HepG2 (cell line): Measurements from ENCODE around the gene SCARF1. TPM values are rescaled to one million over a fixed set of nuclear protein-coding genes. Genes with fewer than 3 reads are reported as not detected.

ENCODE experiments used
- CC2D1A ChIP-seq: sonication (generic); formaldehyde crosslinking; IDR thresholded peaks from 2 replicates; pipeline ENCODE4 v1.8.1; 2023; ENCODE audit warnings: mild to moderate bottlenecking, missing genetic modification reagents
- CSRNP2 ChIP-seq: sonication (generic); formaldehyde crosslinking; conservative IDR thresholded peaks from 2 replicates; pipeline ENCODE4 v1.8.0; 2022; ENCODE audit warnings: low read depth, missing genetic modification reagents
- CTCF ChIP-seq: sonication (generic); formaldehyde crosslinking; IDR thresholded peaks from 2 replicates; pipeline ENCODE4 v1.5.0; 2020; ENCODE audit warnings: mild to moderate bottlenecking, missing genetic modification reagents, moderate library complexity
- GZF1 ChIP-seq: sonication (generic); formaldehyde crosslinking; IDR thresholded peaks from 2 replicates; pipeline ENCODE4 v1.5.1; 2020; ENCODE audit warnings: mild to moderate bottlenecking, missing genetic modification reagents
- HDAC1 ChIP-seq: sonication (generic); formaldehyde crosslinking; IDR thresholded peaks from 2 replicates; pipeline ENCODE4 v1.5.1; 2020; ENCODE audit warnings: mild to moderate bottlenecking, missing genetic modification reagents
- HNF1A ChIP-seq, 2 experiments: sonication (generic) in 1 of 2; formaldehyde crosslinking in 1 of 2; IDR thresholded peaks; 2 replicates each; pipeline versions ENCODE4 v1.4.0 to v1.6.1; 2016 to 2020; ENCODE audit warnings: borderline replicate concordance in 1 of 2, low read depth in 1 of 2, mild to moderate bottlenecking in 1 of 2, missing genetic modification reagents in 1 of 2
- KDM3A ChIP-seq: IDR thresholded peaks from 2 replicates; pipeline ENCODE4 v1.6.1; 2018; ENCODE audit warnings: low read depth, missing compliant biosample characterization
- REPIN1 ChIP-seq: sonication (generic); formaldehyde crosslinking; IDR thresholded peaks from 2 replicates; pipeline ENCODE4 v1.8.0; 2022; ENCODE audit warnings: missing genetic modification reagents, low read depth, mild to moderate bottlenecking, borderline replicate concordance
- SP140L ChIP-seq: sonication (generic); formaldehyde crosslinking; IDR thresholded peaks from 2 replicates; pipeline ENCODE4 v1.4.0; 2020; ENCODE audit warnings: missing genetic modification reagents, borderline replicate concordance
- ZBTB38 ChIP-seq: sonication (generic); formaldehyde crosslinking; IDR thresholded peaks from 2 replicates; pipeline ENCODE4 v1.5.1; 2020; ENCODE audit warnings: mild to moderate bottlenecking, missing genetic modification reagents
- ZNF430 ChIP-seq: sonication (generic); formaldehyde crosslinking; IDR thresholded peaks from 2 replicates; pipeline ENCODE4 v1.9.0; 2021; ENCODE audit warnings: mild to moderate bottlenecking, missing genetic modification reagents
- ZNF556 ChIP-seq: sonication (generic); formaldehyde crosslinking; IDR thresholded peaks from 2 replicates; pipeline ENCODE4 v1.4.0; 2020; ENCODE audit warnings: mild to moderate bottlenecking, missing genetic modification reagents, borderline replicate concordance
- ZNF567 ChIP-seq: sonication (generic); formaldehyde crosslinking; IDR thresholded peaks from 2 replicates; pipeline ENCODE4 v1.8.1; 2023; ENCODE audit warnings: mild to moderate bottlenecking, missing genetic modification reagents, borderline replicate concordance
- ZNF703 ChIP-seq: sonication (generic); formaldehyde crosslinking; IDR thresholded peaks from 2 replicates; pipeline ENCODE4 v1.5.1; 2020; ENCODE audit warnings: missing genetic modification reagents, mild to moderate bottlenecking, moderate library complexity, borderline replicate concordance
- polyA plus RNA-seq, 8 experiments: library from polyadenylated mRNA; depleted of rRNA in 3 of 8; stranded (reverse) in 7 of 8; unstranded in 1 of 8; fragments of >200 nt; fragmentation: Illumina TruSeq in 4 of 8; extraction: Trizol in 4 of 8; gene quantifications; 2 replicates each; pipeline versions ENCODE4 v1.2.1 to v1.2.3, GENCODE V29; 2011 to 2016; ENCODE audit warnings: low read depth in 4 of 8, missing spikeins in 1 of 8, mixed read lengths in 1 of 8; ENCODE audit not compliant: insufficient read depth in 1 of 8
- total RNA-seq, 5 experiments: library from RNA; depleted of rRNA; stranded (reverse); fragments of >200 nt; fragmentation: Illumina TruSeq; extraction: Trizol; gene quantifications; 2 replicates each; pipeline ENCODE4 v1.2.3, GENCODE V29; 2016; ENCODE audit warnings: low read depth in 1 of 5
- TF ChIP-seq, protein P1 (sequence below): sonication (generic); formaldehyde crosslinking; IDR thresholded peaks from 2 replicates; pipeline ENCODE4 v1.5.0; 2020; ENCODE audit warnings: missing genetic modification reagents, mild to moderate bottlenecking, borderline replicate concordance
- TF ChIP-seq, protein P2 (sequence below): sonication (generic); formaldehyde crosslinking; conservative IDR thresholded peaks from 2 replicates; pipeline ENCODE4 v1.4.0; 2020; ENCODE audit warnings: missing genetic modification reagents

The SCARF1 gene
- total and polyA plus RNA-seq, 2 of the 13 experiments (the other 11 are each of a cell fraction or from before 2014, with no cell fraction given) = 0.24 to 0.71 TPM

DNA sequence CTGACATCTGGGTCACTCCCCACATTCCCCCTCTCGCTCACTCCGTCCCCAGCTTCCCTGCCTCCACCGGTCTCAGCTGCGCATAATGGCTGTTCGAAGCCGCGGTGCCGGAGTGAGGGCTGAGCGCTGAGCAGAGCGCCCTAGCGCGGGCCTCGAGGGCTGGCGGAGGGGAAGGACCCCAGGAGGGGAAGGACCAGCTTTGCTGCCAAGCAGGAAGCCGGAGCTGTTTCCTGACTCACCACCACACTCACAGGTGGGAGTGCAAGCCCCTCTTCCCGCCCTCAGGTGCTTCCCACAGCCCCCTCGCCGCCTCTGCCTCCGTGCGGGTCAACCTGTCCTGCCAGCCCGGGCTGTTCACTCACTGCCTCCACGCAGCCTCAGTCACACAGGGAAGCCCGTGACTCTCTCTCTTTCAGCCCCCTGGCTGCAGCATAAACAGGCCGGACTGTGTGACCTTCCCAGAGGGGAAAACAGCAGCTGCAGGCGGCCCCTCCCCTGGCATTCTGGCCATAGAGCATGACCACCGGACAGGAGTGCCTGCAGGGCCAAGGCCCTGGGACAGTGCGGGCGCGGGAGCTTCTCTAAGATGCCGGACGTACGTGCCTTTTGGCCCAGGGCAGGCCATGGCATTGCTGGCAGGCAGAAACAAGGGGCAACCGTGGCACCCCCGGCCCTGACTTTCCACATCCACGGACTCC lies 40.6 kb downstream of the SCARF1 start (continued):
- TF ChIP-seq CSRNP2 (no peak), SP140L (CRISPR knock-in tag) (no peak), ZNF556 (CRISPR knock-in tag) (peak; percentile 59; the same call in 1 of the 2 replicates), REPIN1 (CRISPR knock-in tag) (no peak), ZBTB38 (CRISPR knock-in tag) (peak; percentile 95), ZNF703 (no peak), HDAC1 (CRISPR knock-in tag) (peak; percentile 18; the same call in 1 of the 2 replicates), ZNF430 (CRISPR knock-in tag) (no peak), CC2D1A (CRISPR knock-in tag) (no peak), GZF1 (no peak), HNF1A (IDR thresholded peaks at IDR 0.05; ENCODE audit: low read depth) (no peak), HNF1A (CRISPR knock-in tag; IDR thresholded peaks at IDR 0.05; ENCODE audit: borderline replicate concordance) (no peak), CTCF (CRISPR knock-in tag) (peak; percentile 40; the same call in 1 of the 2 replicates), ZNF567 (CRISPR knock-in tag) (no peak), KDM3A (CRISPR knock-in tag) (no peak)
- TF ChIP-seq, protein P1, sequence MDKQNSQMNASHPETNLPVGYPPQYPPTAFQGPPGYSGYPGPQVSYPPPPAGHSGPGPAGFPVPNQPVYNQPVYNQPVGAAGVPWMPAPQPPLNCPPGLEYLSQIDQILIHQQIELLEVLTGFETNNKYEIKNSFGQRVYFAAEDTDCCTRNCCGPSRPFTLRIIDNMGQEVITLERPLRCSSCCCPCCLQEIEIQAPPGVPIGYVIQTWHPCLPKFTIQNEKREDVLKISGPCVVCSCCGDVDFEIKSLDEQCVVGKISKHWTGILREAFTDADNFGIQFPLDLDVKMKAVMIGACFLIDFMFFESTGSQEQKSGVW (CRISPR knock-in tag) = no peak
- TF ChIP-seq, protein P2, sequence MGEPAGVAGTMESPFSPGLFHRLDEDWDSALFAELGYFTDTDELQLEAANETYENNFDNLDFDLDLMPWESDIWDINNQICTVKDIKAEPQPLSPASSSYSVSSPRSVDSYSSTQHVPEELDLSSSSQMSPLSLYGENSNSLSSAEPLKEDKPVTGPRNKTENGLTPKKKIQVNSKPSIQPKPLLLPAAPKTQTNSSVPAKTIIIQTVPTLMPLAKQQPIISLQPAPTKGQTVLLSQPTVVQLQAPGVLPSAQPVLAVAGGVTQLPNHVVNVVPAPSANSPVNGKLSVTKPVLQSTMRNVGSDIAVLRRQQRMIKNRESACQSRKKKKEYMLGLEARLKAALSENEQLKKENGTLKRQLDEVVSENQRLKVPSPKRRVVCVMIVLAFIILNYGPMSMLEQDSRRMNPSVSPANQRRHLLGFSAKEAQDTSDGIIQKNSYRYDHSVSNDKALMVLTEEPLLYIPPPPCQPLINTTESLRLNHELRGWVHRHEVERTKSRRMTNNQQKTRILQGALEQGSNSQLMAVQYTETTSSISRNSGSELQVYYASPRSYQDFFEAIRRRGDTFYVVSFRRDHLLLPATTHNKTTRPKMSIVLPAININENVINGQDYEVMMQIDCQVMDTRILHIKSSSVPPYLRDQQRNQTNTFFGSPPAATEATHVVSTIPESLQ = no peak
